HepG2 (cell line): Measurements from ENCODE around the gene AFF4. TPM values are rescaled to one million over a fixed set of nuclear protein-coding genes. Genes with fewer than 3 reads are reported as not detected.

Source experiments
- ATAC-seq: fragments of 200-7000 bp; cut with Tn5 transposase; 3 replicates; pipeline ENCODE4 v1.9.1; 2020; ENCODE audit warnings: mild to moderate bottlenecking, moderate library complexity
- BruUV-seq: library from RNA; stranded (reverse); fragments of 400-500 nt; replicated peaks from 2 replicates; lab custom pipeline; 2021; lab: Mats Ljungman, UMichigan
- CTCF ChIA-PET: fragments of 300-600 bp; formaldehyde crosslinking; extraction: SDS; loops from one replicate; lab custom pipeline; 2021; ENCODE audit warnings: low total read pairs, inconsistent platforms, low intra/inter-chr PET ratio; lab: Yijun Ruan, JAX
- POLR2A ChIA-PET: fragments of 350-600 bp; sonication (Branson Sonifier 250); formaldehyde crosslinking; loops from one replicate; lab custom pipeline; 2020; ENCODE audit warnings: antibody characterized with exemption, inconsistent platforms; lab: Yijun Ruan, JAX
- DNase-seq: peaks from one replicate; pipeline ENCODE4 v3.0.0-alpha.2; 2015; ENCODE audit warnings: low spot score
- FAIRE-seq: peaks from 3 replicates; lab custom pipeline; 2011; peaks lifted over from hg19 to GRCh38; lab: Jason Lieb, UNC
- H2AFZ ChIP-seq: one replicate; pipeline ENCODE4 v1.6.1; 2011; ENCODE audit warnings: low read length, inconsistent platforms
- H3K27ac ChIP-seq: fragments of 300-600 bp; 3 replicates; pipeline ENCODE4 v1.8.0; 2011; ENCODE audit warnings: mixed run types, mild to moderate bottlenecking, mixed read lengths, low read length, inconsistent platforms; ENCODE audit not compliant: insufficient read depth; ENCODE audit errors: extremely low read length
- H3K27me3 ChIP-seq, 2 experiments: fragments of 200-600 bp in 1 of 2; 2 replicates in 1 of 2; 3 replicates in 1 of 2; pipeline versions ENCODE4 v1.6.0 to v1.8.0; 2011; ENCODE audit warnings: low read length in 2 of 2, mild to moderate bottlenecking in 2 of 2, moderate library complexity in 2 of 2, inconsistent platforms in 1 of 2; ENCODE audit not compliant: insufficient read depth in 2 of 2, control insufficient read depth in 1 of 2
- H3K36me3 ChIP-seq, 2 experiments: fragments of 200-600 bp in 1 of 2; replicated peaks in 1 of 2; 2 replicates in 1 of 2; 3 replicates in 1 of 2; pipeline versions ENCODE4 v1.5.1 to v1.8.0; 2011; ENCODE audit warnings: low read length in 2 of 2, inconsistent platforms in 1 of 2; ENCODE audit not compliant: insufficient read depth in 2 of 2, control insufficient read depth in 1 of 2
- H3K4me1 ChIP-seq: 2 replicates; pipeline ENCODE4 v1.5.1; 2012; ENCODE audit warnings: low read length, inconsistent platforms; ENCODE audit not compliant: insufficient read depth
- H3K4me2 ChIP-seq: 2 replicates; pipeline ENCODE4 v1.6.0; 2011; ENCODE audit warnings: low read depth, low read length, inconsistent platforms
- H3K4me3 ChIP-seq, 3 experiments: fragments of 200-600 bp in 1 of 3; sonication (generic), shearing (Covaris generic) in 1 of 3; replicated peaks in 1 of 3; 2 replicates each; pipeline ENCODE4 v1.5.1; 2011 to 2016; ENCODE audit warnings: low read length in 3 of 3, inconsistent platforms in 2 of 3, low read depth in 2 of 3, mild to moderate bottlenecking in 2 of 3, control low read depth in 1 of 3, mixed read lengths in 1 of 3; ENCODE audit not compliant: insufficient read depth in 1 of 3
- H3K79me2 ChIP-seq: one replicate; pipeline ENCODE4 v1.6.1; 2011; ENCODE audit warnings: low read length, inconsistent platforms; ENCODE audit not compliant: insufficient read depth
- H3K9ac ChIP-seq: 2 replicates; pipeline ENCODE4 v1.6.0; 2011; ENCODE audit warnings: mild to moderate bottlenecking, low read depth, low read length, inconsistent platforms; ENCODE audit not compliant: insufficient read depth
- H3K9me3 ChIP-seq: 2 replicates; pipeline ENCODE4 v1.5.1; 2012; ENCODE audit warnings: mild to moderate bottlenecking, low read length
- H4K20me1 ChIP-seq: 2 replicates; pipeline ENCODE4 v1.6.0; 2011; ENCODE audit warnings: inconsistent platforms, mild to moderate bottlenecking, low read length, moderate library complexity; ENCODE audit not compliant: insufficient read depth
- FOSL2 ChIP-seq: sonication (generic); formaldehyde crosslinking; IDR thresholded peaks from 2 replicates; pipeline ENCODE4 v1.4.0; 2020; ENCODE audit warnings: missing genetic modification reagents
- GLMP ChIP-seq: sonication (generic); formaldehyde crosslinking; IDR thresholded peaks from 2 replicates; pipeline ENCODE4 v1.9.0; 2021; ENCODE audit warnings: missing genetic modification reagents, mild to moderate bottlenecking, borderline replicate concordance
- HDAC6 ChIP-seq: fragments of 200-600 bp; sonication (generic); IDR thresholded peaks from 2 replicates; pipeline ENCODE4 v1.7.0; 2017; ENCODE audit warnings: mild to moderate bottlenecking, antibody characterized with exemption, low read length, low read depth
- HES4 ChIP-seq: sonication (generic); formaldehyde crosslinking; IDR thresholded peaks from 2 replicates; pipeline ENCODE4 v1.9.0; 2021; ENCODE audit warnings: mild to moderate bottlenecking, missing genetic modification reagents, borderline replicate concordance
- PBX2 ChIP-seq: IDR thresholded peaks from 2 replicates; pipeline ENCODE4 v1.6.1; 2016; ENCODE audit warnings: control low read depth
- ZNF451 ChIP-seq: sonication (generic); formaldehyde crosslinking; IDR thresholded peaks from 2 replicates; pipeline ENCODE4 v1.5.0; 2020; ENCODE audit warnings: mild to moderate bottlenecking, missing genetic modification reagents
- ZNF670 ChIP-seq: sonication (generic); formaldehyde crosslinking; IDR thresholded peaks from 2 replicates; pipeline ENCODE4 v1.8.0; 2022; ENCODE audit warnings: mild to moderate bottlenecking, missing genetic modification reagents, borderline replicate concordance
- ZSCAN21 ChIP-seq: sonication (generic); formaldehyde crosslinking; IDR thresholded peaks from 2 replicates; pipeline ENCODE4 v1.8.0; 2022; ENCODE audit warnings: mild to moderate bottlenecking, missing genetic modification reagents, moderate library complexity, borderline replicate concordance
- WGBS: methylation state at CpG from one replicate; pipeline ENCODE4 v1.1.6; 2017; ENCODE audit warnings: low lambda C conversion rate; 5-methylcytosine and 5-hydroxymethylcytosine counted together
- in situ Hi-C: cut with HindIII; loops from 2 replicates; pipeline ENCODE4 v1.10.0; 2017; ENCODE audit warnings: low pct_unique_long_range_greater_than_20kb; ENCODE audit not compliant: extremely low pct_ligation_motif_present
- intact Hi-C: fragments of 100-400 bp; cut with micrococcal nuclease; formaldehyde crosslinking; loops from one replicate; pipeline ENCODE4 v1.10.0; 2022; ENCODE audit not compliant: unreplicated experiment
- polyA plus RNA-seq, 8 experiments: library from polyadenylated mRNA; depleted of rRNA in 3 of 8; stranded (reverse) in 7 of 8; unstranded in 1 of 8; fragments of >200 nt; fragmentation: Illumina TruSeq in 4 of 8; extraction: Trizol in 4 of 8; gene quantifications; 2 replicates each; pipeline versions ENCODE4 v1.2.1 to v1.2.3, GENCODE V29; 2011 to 2016; ENCODE audit warnings: low read depth in 4 of 8, missing spikeins in 1 of 8, mixed read lengths in 1 of 8; ENCODE audit not compliant: insufficient read depth in 1 of 8
- total RNA-seq, 5 experiments: library from RNA; depleted of rRNA; stranded (reverse); fragments of >200 nt; fragmentation: Illumina TruSeq; extraction: Trizol; gene quantifications; 2 replicates each; pipeline ENCODE4 v1.2.3, GENCODE V29; 2016; ENCODE audit warnings: low read depth in 1 of 5

The AFF4 gene
- total and polyA plus RNA-seq, 2 of the 13 experiments (the other 11 are each of a cell fraction or from before 2014, with no cell fraction given): 22.1 to 25.5 TPM

GRCh38 chr5:132928062-132928407 lies 35.4 kb downstream of the AFF4 start (continued):
- TF ChIP-seq GLMP (CRISPR knock-in tag): no peak

- CTCF ChIA-PET: no interaction called here
- POLR2A ChIA-PET: no interaction called here
- intact Hi-C loops: loop anchor here (5.0 kb wide), 1 partner anchor 1355 kb away; no protein-coding TSS in a partner anchor
- H2AFZ ChIP-seq: no peak overlapping the region
- DNase-seq: no peak
- H3K79me2 ChIP-seq: peaks cover 9% of the 10 kb centered on the region
- ATAC-seq: no peak
- no peak overlapping the region for H3K27ac ChIP-seq
- BruUV-seq: no TSS peak
- peaks cover 14% of the 10 kb centered on the region; the same call in 1 of the 2 replicates for H3K4me1 ChIP-seq
- H3K9me3 ChIP-seq: no peaks in the 10 kb centered on the region
- 0 out of 2 replicates have a peak, but pooled peaks cover 3% of the 10 kb centered on the region for H4K20me1 ChIP-seq
- FAIRE-seq: no peak
- 95% methylated on average over 2 of the region's 2 CpGs for WGBS
- TF ChIP-seq FOSL2 (CRISPR knock-in tag): no peak
- no peak for TF ChIP-seq ZNF451 (CRISPR knock-in tag)
- TF ChIP-seq PBX2: no peak
- no peak for TF ChIP-seq HES4 (CRISPR knock-in tag)
- TF ChIP-seq ZSCAN21 (CRISPR knock-in tag): no peak
- no peak for TF ChIP-seq ZNF670 (CRISPR knock-in tag)
- no peak for TF ChIP-seq HDAC6
- H3K4me2 ChIP-seq: no peak overlapping the region
- H3K4me3 ChIP-seq: no peak overlapping the region
- H3K27me3 ChIP-seq: no peaks in the 10 kb centered on the region
- peaks cover 9 to 62% of the 10 kb centered on the region in 2 experiments; a peak in 4 of 5 replicates for H3K36me3 ChIP-seq
- no peak overlapping the region for H3K9ac ChIP-seq
- in situ Hi-C loops: no loop called here
These were observed 35.9 kb downstream of the AFF4 start for GRCh38 chr5:132927355-132928061.
